ENCODE measurements around the gene SHISA5. TPM values are rescaled to one million over a fixed set of nuclear protein-coding genes. Genes with fewer than 3 reads are reported as not detected.
"Not testable (repeated sequence)": the region's sequence is repeated elsewhere in the genome, so short reads cannot be mapped to it uniquely, and the experiment has no call there.

Gene SHISA5
- total RNA-seq, 1 experiment from 2014 or later, result 74.9 TPM

DNA sequence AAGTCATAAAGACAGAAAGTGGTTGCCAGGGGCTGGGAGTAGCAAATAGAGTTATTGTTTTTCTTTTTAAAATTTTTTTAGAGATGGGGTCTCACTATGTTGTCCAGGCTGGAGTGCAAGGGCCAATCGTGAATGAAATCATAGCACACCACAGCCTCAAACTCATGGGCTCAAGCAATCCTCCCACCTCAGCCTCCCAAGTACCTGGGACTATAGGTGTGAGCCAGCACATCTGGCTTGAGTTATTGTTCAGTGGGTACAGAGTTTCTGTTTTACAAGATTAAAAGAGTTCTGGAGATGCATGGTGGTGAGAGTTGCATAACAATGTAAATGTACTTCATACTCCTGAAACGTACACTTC, 29.0 kb upstream of the SHISA5 start:
- H3K4me3 ChIP-seq, result no peak overlapping the region
- DNase-seq, result no peak
- H3K9me3 ChIP-seq (replicated peaks), result no peaks in the 10 kb centered on the region
- no peaks in the 10 kb centered on the region for H3K36me3 ChIP-seq
- H3K27me3 ChIP-seq, result no peaks in the 10 kb centered on the region
- no peak overlapping the region for H3K27ac ChIP-seq
- no peaks in the 10 kb centered on the region for H3K4me1 ChIP-seq

DNA sequence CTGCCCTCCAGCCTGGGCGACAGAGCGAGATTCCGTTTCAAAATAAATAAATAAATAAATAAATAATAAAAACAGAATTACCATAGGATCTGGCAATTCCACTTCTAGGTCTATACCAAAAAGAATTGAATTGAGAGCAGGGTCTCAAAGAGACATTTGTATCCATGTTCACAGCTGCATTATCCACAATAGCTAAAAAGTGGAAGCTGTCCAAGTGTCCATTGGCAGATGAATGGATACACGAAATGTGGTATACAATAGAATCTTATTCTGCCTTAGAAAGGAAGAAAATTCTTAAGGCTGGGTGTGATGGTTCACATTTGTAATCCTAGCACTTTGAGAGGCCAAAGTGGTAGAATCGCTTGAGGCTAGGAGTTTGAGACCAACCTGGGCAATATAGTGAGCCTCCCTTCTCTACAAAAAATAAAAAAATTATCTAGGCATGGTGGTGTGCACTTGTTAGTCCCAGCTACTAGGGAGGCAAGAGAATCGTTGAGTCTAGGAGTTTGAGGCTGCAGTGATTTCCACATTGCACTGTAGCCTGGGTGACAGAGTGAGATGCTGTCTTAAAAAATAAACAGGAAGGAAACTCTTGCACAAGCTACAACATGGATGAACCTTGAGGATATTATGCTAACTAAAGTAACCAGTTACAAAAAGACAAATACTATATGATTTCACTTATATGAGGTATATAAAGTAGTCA, 28.4 kb upstream of the SHISA5 start:
- no peaks in the 10 kb centered on the region for H3K4me1 ChIP-seq
- H3K27me3 ChIP-seq, result no peaks in the 10 kb centered on the region
- no peak overlapping the region for H3K4me3 ChIP-seq
- no peaks in the 10 kb centered on the region for H3K36me3 ChIP-seq
- no peak for DNase-seq
- H3K27ac ChIP-seq, result no peak overlapping the region
- no peaks in the 10 kb centered on the region for H3K9me3 ChIP-seq (replicated peaks)

DNA sequence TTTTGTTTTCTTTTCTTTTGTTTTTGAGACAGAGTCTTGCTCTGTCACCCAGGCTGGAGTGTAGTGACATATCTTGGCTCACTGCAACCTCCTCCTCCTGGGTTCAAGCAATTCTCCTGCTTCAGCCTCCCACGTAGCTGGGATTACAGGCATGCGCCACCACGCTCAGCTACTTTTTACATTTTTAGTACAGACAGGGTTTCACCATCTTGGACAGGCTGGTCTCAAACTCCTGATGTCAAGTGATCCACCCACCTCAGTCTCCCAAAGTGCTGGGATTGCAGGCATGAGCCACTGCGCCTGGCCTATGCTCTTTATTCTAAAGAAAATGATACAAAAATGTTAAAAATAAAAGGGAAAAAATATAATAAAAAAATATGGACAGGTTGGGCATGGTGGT, 26.7 kb upstream of the SHISA5 start:
- DNase-seq; H3K9me3 ChIP-seq (replicated peaks); H3K4me3 ChIP-seq; H3K27ac ChIP-seq; H3K27me3 ChIP-seq; H3K36me3 ChIP-seq; H3K4me1 ChIP-seq: not testable (repeated sequence)

DNA sequence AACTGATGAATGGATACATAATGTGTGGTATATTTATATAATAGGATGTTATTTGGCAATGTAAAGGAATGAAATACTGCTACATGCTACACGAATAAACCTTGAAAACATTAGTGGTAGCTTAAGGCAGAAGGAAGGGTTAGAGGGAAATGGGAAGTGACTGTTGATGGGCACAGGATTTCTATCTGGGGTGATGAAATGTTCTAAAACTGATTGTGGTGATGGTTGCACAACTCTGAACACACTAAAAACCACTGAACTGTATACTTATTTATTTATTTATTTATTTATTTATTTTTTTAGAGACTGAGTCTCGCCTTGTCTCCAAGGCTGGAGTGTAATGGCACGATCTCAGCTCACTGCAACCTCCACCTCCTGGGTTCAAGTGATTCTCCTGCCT, 24.8 kb upstream of the SHISA5 start:
- no peaks in the 10 kb centered on the region for H3K4me1 ChIP-seq
- H3K27ac ChIP-seq, result no peak overlapping the region
- DNase-seq, result no peak
- no peaks in the 10 kb centered on the region for H3K36me3 ChIP-seq
- H3K4me3 ChIP-seq, result no peak overlapping the region
- H3K9me3 ChIP-seq (replicated peaks), result no peaks in the 10 kb centered on the region
- no peaks in the 10 kb centered on the region for H3K27me3 ChIP-seq

DNA sequence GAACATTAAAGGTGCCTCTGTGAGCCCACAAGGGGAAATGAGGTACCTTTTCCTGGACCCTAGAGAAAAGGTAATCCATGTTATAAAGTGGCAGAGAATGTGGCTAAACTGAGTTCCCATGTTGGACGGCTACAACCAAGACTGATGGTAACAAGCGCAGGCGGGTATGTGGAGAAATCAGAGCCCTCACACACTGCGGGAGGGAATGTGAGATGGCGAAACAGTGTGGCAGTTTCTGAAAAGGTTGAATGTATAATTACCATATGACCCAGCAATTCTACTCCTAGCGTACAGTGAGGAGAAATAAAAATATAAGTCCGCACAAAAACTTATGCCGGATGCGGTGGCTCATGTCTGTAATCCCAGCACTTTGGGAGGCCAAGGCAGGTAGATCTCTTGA, 24.1 kb upstream of the SHISA5 start:
- no peaks in the 10 kb centered on the region for H3K9me3 ChIP-seq (replicated peaks)
- DNase-seq, result no peak
- no peaks in the 10 kb centered on the region for H3K36me3 ChIP-seq
- H3K4me1 ChIP-seq, result no peaks in the 10 kb centered on the region
- no peaks in the 10 kb centered on the region for H3K27me3 ChIP-seq
- no peak overlapping the region for H3K27ac ChIP-seq
- no peak overlapping the region for H3K4me3 ChIP-seq

DNA sequence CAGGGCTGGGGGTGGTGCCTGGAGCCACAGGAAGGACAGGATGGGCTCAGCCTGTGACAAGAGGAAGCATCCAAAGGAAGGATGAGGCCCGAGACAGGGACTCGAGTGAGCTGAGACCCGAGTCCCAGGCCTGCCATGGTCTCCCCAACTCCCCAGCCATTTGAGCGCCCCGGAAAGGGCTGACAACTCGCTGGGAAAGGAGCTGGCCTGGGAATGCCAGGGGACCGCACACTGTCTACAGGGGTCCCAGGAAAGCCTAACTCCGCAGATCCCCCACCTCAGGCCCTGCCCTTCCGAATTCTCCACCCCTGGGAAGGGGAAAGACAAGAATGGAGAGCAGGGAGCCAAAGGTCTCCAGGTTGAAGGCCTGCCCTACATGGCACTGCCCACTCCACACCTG, 21.0 kb upstream of the SHISA5 start:
- Histone ChIP-seq H3K4me1 (no peaks in the 10 kb centered on the region), H3K27me3 (no peaks in the 10 kb centered on the region), H3K27ac (no peak overlapping the region), H3K9me3 (replicated peaks) (no peaks in the 10 kb centered on the region), H3K36me3 (no peaks in the 10 kb centered on the region), H3K4me3 (no peak overlapping the region)
- no peak for DNase-seq

DNA sequence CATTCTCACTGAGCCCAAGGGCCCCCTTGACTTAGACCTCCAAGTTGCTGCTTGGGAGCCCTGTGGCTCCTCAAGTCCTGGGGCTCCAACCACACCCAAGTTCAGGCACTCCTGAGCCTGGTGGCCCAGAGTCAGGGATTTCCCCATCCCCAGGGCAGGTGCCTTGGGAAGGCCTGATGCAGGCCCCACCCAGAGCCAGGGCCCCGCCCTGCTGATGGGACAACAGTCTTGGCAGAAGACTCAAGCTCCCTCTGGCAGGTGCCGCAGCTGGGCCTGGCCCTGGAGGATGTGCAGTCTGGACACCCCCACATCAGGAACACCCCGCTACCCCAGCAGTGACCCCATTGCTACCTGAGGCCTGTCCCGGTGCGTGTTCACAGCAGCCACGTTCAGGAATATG, 17.7 kb upstream of the SHISA5 start:
- no peaks in the 10 kb centered on the region for H3K9me3 ChIP-seq (replicated peaks)
- DNase-seq, result no peak
- no peaks in the 10 kb centered on the region for H3K4me1 ChIP-seq
- no peak overlapping the region for H3K4me3 ChIP-seq
- H3K36me3 ChIP-seq, result no peaks in the 10 kb centered on the region
- H3K27me3 ChIP-seq, result no peaks in the 10 kb centered on the region
- H3K27ac ChIP-seq, result no peak overlapping the region

DNA sequence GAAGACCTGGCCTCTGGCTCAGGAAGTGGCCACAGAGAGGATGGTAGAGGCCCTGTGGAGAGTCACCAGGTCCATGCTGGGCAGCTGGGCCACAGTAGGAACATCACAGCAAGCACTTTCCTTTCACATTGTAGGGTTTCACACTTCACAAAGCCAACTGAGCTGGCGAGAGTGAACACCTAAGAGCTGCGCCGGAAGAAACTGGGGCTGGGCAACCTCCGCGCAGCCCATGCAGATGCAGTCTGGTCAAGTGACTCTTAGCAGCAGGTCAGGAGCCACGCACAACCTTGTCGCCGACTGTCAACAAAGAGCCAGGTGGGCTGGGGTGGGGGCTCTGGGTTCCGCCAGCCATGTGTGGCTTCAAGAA, 15.3 kb upstream of the SHISA5 start:
- Histone ChIP-seq H3K9me3 (replicated peaks) (no peaks in the 10 kb centered on the region), H3K27ac (no peak overlapping the region), H3K36me3 (no peaks in the 10 kb centered on the region), H3K4me3 (no peak overlapping the region), H3K4me1 (no peaks in the 10 kb centered on the region), H3K27me3 (no peaks in the 10 kb centered on the region)
- DNase-seq, result no peak

DNA sequence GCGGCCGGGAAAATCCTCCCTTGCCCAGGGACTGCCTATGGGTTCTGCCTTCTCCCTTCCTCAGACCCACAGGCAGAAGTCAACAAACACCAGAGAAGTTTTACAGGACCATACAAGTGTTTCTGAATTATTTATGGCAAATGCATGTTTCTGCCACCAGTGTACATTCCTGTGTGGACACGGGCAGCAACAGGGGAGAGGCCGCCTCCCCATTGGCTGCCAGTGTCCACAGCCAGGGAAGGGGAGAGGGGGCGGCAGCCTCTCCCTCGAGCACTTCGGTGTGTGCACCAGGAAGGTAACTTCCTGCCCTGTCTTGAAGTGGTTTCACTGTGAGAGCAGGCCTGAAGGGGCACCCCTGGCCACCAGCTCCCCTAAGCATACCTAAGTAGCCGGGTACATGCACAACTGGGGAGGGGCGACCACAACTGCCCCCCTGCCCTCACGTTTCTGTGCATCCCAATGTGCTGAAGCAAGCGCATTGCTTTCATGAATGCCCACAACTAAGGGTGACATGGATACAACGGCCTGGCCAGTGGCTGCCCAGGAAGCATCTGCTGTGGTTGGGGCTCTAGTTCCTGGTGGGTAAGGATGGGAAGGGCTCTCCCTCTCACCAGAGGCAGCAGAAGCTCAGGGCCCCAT, 14.8 kb upstream of the SHISA5 start:
- Histone ChIP-seq H3K27ac (no peak overlapping the region), H3K4me1 (no peaks in the 10 kb centered on the region), H3K9me3 (replicated peaks) (no peaks in the 10 kb centered on the region), H3K4me3 (no peak overlapping the region), H3K27me3 (no peaks in the 10 kb centered on the region), H3K36me3 (no peaks in the 10 kb centered on the region)
- no peak for DNase-seq

DNA sequence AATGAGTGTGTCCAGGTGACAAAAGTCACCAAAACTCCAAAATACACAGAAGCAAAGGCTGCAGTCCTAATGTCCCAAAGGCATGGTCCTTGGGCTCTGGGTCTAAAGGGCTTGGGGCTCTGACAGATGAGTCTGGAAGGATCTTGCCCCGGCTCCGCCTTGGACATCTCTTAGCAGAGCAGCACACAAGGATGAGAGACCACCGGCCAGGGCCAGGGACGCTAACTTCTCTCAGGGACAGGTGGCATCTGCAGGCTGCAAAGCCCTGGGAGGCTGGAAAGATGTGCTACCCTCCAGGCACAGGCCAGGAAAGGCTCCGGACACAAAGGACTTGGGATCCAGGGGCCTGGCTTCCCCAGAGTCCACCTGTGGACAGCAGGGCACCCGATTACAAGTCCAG, 14.1 kb upstream of the SHISA5 start:
- H3K27me3 ChIP-seq, result no peaks in the 10 kb centered on the region
- no peaks in the 10 kb centered on the region for H3K36me3 ChIP-seq
- H3K4me1 ChIP-seq, result no peaks in the 10 kb centered on the region
- no peak for DNase-seq
- no peaks in the 10 kb centered on the region for H3K9me3 ChIP-seq (replicated peaks)
- H3K27ac ChIP-seq, result no peak overlapping the region
- H3K4me3 ChIP-seq, result no peak overlapping the region

DNA sequence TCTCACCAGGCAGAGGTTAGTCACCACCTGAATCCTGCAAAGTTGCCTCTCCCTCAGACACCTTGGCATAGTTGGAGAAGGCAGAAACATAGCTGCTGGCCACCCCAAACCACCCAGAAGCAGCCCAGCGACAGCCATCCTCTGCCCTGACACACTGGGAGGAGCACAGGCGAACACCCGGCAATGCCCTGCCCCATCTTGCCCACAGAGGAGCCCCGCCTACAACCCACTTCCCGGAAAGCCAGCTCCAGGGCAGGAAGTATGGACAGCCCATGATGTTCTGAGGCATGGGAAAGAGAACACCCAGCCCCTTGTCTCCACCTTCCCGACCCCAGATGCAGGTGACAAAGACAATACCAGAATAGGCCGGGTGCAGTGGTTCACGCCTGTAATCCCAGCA, 12.6 kb upstream of the SHISA5 start:
- Histone ChIP-seq H3K36me3 (no peaks in the 10 kb centered on the region), H3K9me3 (replicated peaks) (no peaks in the 10 kb centered on the region), H3K4me3 (no peak overlapping the region), H3K27me3 (no peaks in the 10 kb centered on the region), H3K27ac (no peak overlapping the region), H3K4me1 (no peaks in the 10 kb centered on the region)
- no peak for DNase-seq

DNA sequence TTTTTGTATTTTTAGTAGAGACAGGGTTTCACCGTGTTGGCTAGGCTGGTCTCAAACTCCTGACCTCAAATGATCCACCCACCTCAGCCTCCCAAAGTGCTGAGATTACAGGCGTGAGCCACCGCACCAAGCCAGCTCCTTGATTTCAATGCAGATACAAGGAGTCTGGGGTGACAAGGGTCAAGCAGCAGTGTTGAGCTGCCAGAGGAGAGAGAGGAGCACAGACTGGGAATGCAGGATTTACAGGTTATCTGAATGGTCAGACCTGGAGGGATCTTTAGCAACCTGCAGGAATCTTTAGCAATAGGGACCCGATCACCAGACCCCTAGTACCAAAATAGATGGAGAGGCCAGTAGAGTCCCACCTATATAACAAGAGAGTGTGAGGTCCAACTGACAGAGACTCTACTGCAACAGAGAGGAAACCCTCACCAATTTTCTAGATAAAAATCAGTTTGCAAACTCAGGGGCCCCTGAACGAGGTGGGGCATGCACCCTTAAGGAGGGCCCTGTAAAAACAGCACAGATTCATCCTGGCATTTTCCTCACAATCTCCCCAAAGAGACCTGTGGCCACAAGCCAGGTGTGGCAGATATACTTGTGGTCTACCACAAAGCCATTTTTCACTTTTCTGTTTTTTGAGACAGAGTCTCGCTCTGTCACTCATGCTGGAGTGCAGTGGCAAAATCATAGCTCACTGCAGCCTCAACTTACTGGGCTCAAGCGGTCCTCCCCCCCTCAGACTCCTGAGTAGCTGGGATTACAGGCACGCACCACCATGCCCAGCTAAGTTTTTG, 10.7 kb upstream of the SHISA5 start:
- no peak for DNase-seq
- Histone ChIP-seq H3K36me3 (no peaks in the 10 kb centered on the region), H3K4me3 (no peak overlapping the region), H3K4me1 (no peaks in the 10 kb centered on the region), H3K9me3 (replicated peaks) (no peaks in the 10 kb centered on the region), H3K27ac (no peak overlapping the region), H3K27me3 (no peaks in the 10 kb centered on the region)

DNA sequence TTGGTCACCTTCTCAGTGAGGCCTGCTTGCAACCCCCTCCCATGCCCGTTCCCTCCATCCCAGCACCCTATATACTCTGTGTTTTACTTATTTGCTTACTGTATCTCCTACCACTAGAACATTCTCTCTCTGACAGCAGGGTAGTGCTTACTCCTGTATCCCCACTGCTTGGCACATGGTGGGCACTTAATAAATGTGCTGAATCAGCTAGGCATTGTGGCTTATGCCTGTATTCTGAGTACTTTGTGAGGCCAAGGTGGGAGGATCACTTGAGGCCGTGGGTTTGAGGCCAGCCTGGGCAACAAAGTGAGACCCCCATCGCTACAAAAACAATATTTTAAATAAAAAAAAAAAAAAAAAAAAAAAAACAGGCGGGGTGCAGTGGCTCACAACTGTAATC, 7.6 kb upstream of the SHISA5 start:
- DNase-seq, result no peak
- Histone ChIP-seq H3K4me3 (no peak overlapping the region), H3K27me3 (no peaks in the 10 kb centered on the region)

DNA sequence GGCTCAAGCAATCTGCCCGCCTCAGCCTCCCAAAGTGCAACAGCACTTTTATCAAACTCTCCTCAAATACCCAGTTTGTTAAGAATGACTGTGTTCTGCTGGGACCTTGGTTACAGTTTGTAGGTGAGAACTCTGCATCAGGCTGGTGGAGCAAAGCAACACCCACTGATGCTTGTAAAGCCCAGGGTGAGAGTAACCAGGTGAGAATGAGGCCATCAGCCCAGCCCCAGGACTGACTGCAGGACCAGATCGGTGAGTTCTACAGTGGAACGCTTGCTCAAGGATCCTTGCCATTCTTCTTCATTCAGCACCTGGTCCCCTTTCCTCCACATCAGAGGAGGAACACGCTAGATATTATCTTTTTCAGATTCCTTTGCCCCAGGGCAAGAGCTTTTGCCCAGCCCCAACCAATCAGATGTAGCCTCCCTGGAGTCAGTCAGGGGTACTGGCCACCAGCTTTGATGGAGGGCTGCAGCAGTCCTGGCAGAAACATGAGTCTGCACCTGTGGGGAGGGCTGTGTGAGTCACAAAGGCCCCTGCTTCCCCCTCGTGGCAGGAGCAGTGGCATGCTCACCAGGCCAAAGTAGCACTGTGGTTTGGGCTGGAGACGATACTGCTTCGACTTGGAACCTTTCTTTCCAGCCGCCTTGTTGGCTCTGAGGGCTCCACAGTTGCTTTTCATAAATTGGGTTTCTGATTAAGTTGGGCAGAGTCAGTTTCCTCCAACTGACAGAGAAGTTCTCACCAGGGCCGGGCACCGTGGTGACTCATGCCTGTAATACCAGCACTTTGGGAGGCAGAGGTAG, 3.5 kb upstream of the SHISA5 start:
- peak; percentile 91 to 94 for DNase-seq
- no peak overlapping the region for H3K27ac ChIP-seq
- peaks cover 8% of the 10 kb centered on the region; the same call in 1 of the 2 replicates for H3K4me1 ChIP-seq

More for the DNA sequence above, 7.6 kb upstream of the SHISA5 start:
- Histone ChIP-seq H3K9me3 (replicated peaks) (no peaks in the 10 kb centered on the region), H3K36me3 (no peaks in the 10 kb centered on the region), H3K27ac (no peak overlapping the region), H3K4me1 (peaks cover 4% of the 10 kb centered on the region; the same call in 1 of the 2 replicates)

More for the DNA sequence above, 3.5 kb upstream of the SHISA5 start:
- Histone ChIP-seq H3K9me3 (replicated peaks) (no peaks in the 10 kb centered on the region), H3K4me3 (no peak overlapping the region), H3K27me3 (no peaks in the 10 kb centered on the region), H3K36me3 (no peaks in the 10 kb centered on the region)
